Lower leg skin (tissue), 3 donors: ENCODE measurements around the gene NDUFAF3.

ENCODE experiments used
- POLR2A ChIP-seq, 2 donors: fragments of 450-650 bp; IDR thresholded peaks; one replicate each; pipeline ENCODE4 v1.6.1; 2016 to 2017; ENCODE audit warnings: antibody characterized with exemption in 2 of 2, mild to moderate bottlenecking in 1 of 2, moderate library complexity in 1 of 2
- TF ChIP-seq, protein P1 (sequence below), 3 donors: fragments of 450-650 bp; IDR thresholded peaks; one replicate each; pipeline ENCODE4 v1.5.1; 2016; ENCODE audit warnings: antibody characterized with exemption in 3 of 3, mild to moderate bottlenecking in 3 of 3, moderate library complexity in 2 of 3

GRCh38 chr3:48996640-48997039 is 25.3 kb upstream of the NDUFAF3 start:
- TF ChIP-seq, protein P1, sequence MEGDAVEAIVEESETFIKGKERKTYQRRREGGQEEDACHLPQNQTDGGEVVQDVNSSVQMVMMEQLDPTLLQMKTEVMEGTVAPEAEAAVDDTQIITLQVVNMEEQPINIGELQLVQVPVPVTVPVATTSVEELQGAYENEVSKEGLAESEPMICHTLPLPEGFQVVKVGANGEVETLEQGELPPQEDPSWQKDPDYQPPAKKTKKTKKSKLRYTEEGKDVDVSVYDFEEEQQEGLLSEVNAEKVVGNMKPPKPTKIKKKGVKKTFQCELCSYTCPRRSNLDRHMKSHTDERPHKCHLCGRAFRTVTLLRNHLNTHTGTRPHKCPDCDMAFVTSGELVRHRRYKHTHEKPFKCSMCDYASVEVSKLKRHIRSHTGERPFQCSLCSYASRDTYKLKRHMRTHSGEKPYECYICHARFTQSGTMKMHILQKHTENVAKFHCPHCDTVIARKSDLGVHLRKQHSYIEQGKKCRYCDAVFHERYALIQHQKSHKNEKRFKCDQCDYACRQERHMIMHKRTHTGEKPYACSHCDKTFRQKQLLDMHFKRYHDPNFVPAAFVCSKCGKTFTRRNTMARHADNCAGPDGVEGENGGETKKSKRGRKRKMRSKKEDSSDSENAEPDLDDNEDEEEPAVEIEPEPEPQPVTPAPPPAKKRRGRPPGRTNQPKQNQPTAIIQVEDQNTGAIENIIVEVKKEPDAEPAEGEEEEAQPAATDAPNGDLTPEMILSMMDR (IDR thresholded peaks at IDR 0.05) = no peak
- TF ChIP-seq POLR2A (IDR thresholded peaks at IDR 0.05) = no peak
